GM23338 (cell line): ENCODE measurements around the gene EFCAB10. TPM values are rescaled to one million over a fixed set of nuclear protein-coding genes. Genes with fewer than 3 reads are reported as not detected.

ENCODE experiments used
- ATAC-seq: fragments of 200-7000 bp; cut with Tn5 transposase; 3 replicates; pipeline ENCODE4 v1.9.1; 2020
- DNase-seq: peaks from one replicate; pipeline ENCODE4 v3.0.0-alpha.2; 2015; ENCODE audit warnings: low spot score
- H2AFZ ChIP-seq: fragments of 200-600 bp; sonication (generic); 2 replicates; pipeline ENCODE4 v1.8.0; 2016; ENCODE audit warnings: antibody characterized with exemption, mild to moderate bottlenecking, moderate library complexity
- H3F3A ChIP-seq: fragments of 200-600 bp; sonication (generic); replicated peaks from 2 replicates; pipeline ENCODE4 v1.8.0; 2017; ENCODE audit warnings: antibody characterized with exemption, mixed run types, low read depth
- H3K27ac ChIP-seq: fragments of 200-600 bp; sonication (generic); 2 replicates; pipeline ENCODE4 v1.6.1; 2016; ENCODE audit warnings: low read depth
- H3K27me3 ChIP-seq: fragments of 200-600 bp; sonication (generic); 2 replicates; pipeline ENCODE4 v1.8.0; 2016; ENCODE audit warnings: mild to moderate bottlenecking, mixed run types, moderate library complexity; ENCODE audit not compliant: insufficient read depth
- H3K36me3 ChIP-seq: fragments of 200-600 bp; sonication (generic); 2 replicates; pipeline ENCODE4 v1.8.0; 2016; ENCODE audit warnings: mild to moderate bottlenecking; ENCODE audit not compliant: insufficient read depth
- H3K4me1 ChIP-seq: fragments of 200-600 bp; sonication (generic); 2 replicates; pipeline ENCODE4 v1.8.0; 2016; ENCODE audit warnings: mild to moderate bottlenecking, moderate library complexity; ENCODE audit not compliant: insufficient read depth
- H3K4me2 ChIP-seq: fragments of 200-600 bp; sonication (generic); 2 replicates; pipeline ENCODE4 v1.7.1; 2017; ENCODE audit warnings: mixed run types
- H3K4me3 ChIP-seq: fragments of 200-600 bp; sonication (generic); 2 replicates; pipeline ENCODE4 v1.6.1; 2016; ENCODE audit warnings: mixed run types
- H3K79me2 ChIP-seq: fragments of 200-600 bp; sonication (generic); replicated peaks from 2 replicates; pipeline ENCODE4 v1.8.0; 2017; ENCODE audit warnings: mild to moderate bottlenecking; ENCODE audit not compliant: insufficient read depth
- H3K9me2 ChIP-seq: fragments of 200-600 bp; sonication (generic); 2 replicates; pipeline ENCODE4 v1.8.0; 2017; ENCODE audit not compliant: insufficient read depth
- H4K20me1 ChIP-seq: fragments of 200-600 bp; sonication (generic); replicated peaks from 2 replicates; pipeline ENCODE4 v1.8.0; 2017; ENCODE audit warnings: mild to moderate bottlenecking; ENCODE audit not compliant: insufficient read depth
- H3K27ac Mint-ChIP-seq: 2 replicates; pipeline ENCODE4 v1.8.0; 2020; ENCODE audit warnings: inconsistent platforms, mild to moderate bottlenecking, moderate library complexity, mixed read lengths
- H3K27me3 Mint-ChIP-seq: 3 replicates; pipeline ENCODE4 v1.8.0; 2022; ENCODE audit warnings: low read depth, mild to moderate bottlenecking, moderate library complexity, mixed read lengths, inconsistent platforms; ENCODE audit not compliant: insufficient read depth, poor library complexity
- H3K36me3 Mint-ChIP-seq: 3 replicates; pipeline ENCODE4 v1.8.0; 2021; ENCODE audit warnings: low read depth, mild to moderate bottlenecking, inconsistent platforms, moderate library complexity, mixed read lengths
- H3K4me1 Mint-ChIP-seq: 3 replicates; pipeline ENCODE4 v1.8.0; 2020; ENCODE audit warnings: mild to moderate bottlenecking, inconsistent platforms, mixed read lengths
- H3K4me3 Mint-ChIP-seq: 3 replicates; pipeline ENCODE4 v1.8.0; 2021; ENCODE audit warnings: moderate library complexity, mild to moderate bottlenecking, inconsistent platforms, mixed read lengths
- H3K9me3 Mint-ChIP-seq: 3 replicates; pipeline ENCODE4 v1.8.0; 2020; ENCODE audit warnings: moderate library complexity, mild to moderate bottlenecking, inconsistent platforms, mixed read lengths
- CTCF ChIP-seq, 2 experiments: fragments of 200-600 bp in 1 of 2; sonication (generic) in 1 of 2; conservative IDR thresholded peaks; 2 replicates each; pipeline versions ENCODE4 v1.5.1 to v1.6.1; 2016 to 2017; ENCODE audit warnings: antibody characterized with exemption in 2 of 2, low read depth in 2 of 2, mild to moderate bottlenecking in 2 of 2, moderate library complexity in 1 of 2
- EZH2 ChIP-seq: fragments of 200-600 bp; sonication (generic); IDR thresholded peaks from one replicate; pipeline ENCODE4 v1.8.0; 2017; ENCODE audit warnings: antibody characterized with exemption, mild to moderate bottlenecking, low read depth; ENCODE audit not compliant: unreplicated experiment
- NANOG ChIP-seq: IDR thresholded peaks from 2 replicates; pipeline ENCODE4 v1.6.1; 2016; ENCODE audit warnings: antibody characterized with exemption, borderline replicate concordance
- POLR2AphosphoS5 ChIP-seq: IDR thresholded peaks from 2 replicates; pipeline ENCODE4 v1.6.1; 2016; ENCODE audit warnings: antibody characterized with exemption, low read depth
- ZNF462 ChIP-seq: fragments of 250-450 bp; sonication (Bioruptor Pico); IDR thresholded peaks from 2 replicates; pipeline ENCODE4 v1.5.0; 2020; ENCODE audit warnings: mild to moderate bottlenecking, moderate library complexity
- polyA plus RNA-seq: library from polyadenylated mRNA; unstranded; fragments of >200 nt; fragmentation: Nextera tagmentation; extraction: Ambion mirVana; gene quantifications from 2 replicates; pipeline ENCODE4 v1.2.1, GENCODE V29; 2016
- total RNA-seq: library from RNA; depleted of rRNA; stranded (reverse); fragments of >200 nt; shearing (Covaris generic); gene quantifications from 2 replicates; pipeline ENCODE4 v1.2.3, GENCODE V29; 2014

Gene EFCAB10
- total and polyA plus RNA-seq, 2 experiments from 2014 or later: 4.7 to 10.3 TPM

GRCh38 chr7:105590793-105591192 is 9.5 kb upstream of the EFCAB10 start (continued):
- no peak for TF ChIP-seq ZNF462 (CRISPR knock-in tag)
- TF ChIP-seq POLR2AphosphoS5: no peak
- no peak for TF ChIP-seq EZH2

- Histone ChIP-seq H3K4me3 (no peak overlapping the region), H3K4me1 (no peaks in the 10 kb centered on the region), H3K27me3 (no peaks in the 10 kb centered on the region), H3K4me2 (no peak overlapping the region), H2AFZ (peak overlapping the region; percentile 45; the same call in 1 of the 2 replicates), H3K79me2 (no peaks in the 10 kb centered on the region), H4K20me1 (no peaks in the 10 kb centered on the region), H3K9me2 (peaks cover 3% of the 10 kb centered on the region; the same call in 1 of the 2 replicates), H3F3A (no peaks in the 10 kb centered on the region; the same call in 1 of the 2 replicates), H3K36me3 (no peaks in the 10 kb centered on the region), H3K27ac (no peak overlapping the region)
- Mint-ChIP-seq H3K9me3 (peaks cover 4% of the 10 kb centered on the region), H3K4me3 (no peak overlapping the region), H3K27ac (no peak overlapping the region), H3K36me3 (peaks cover 3% of the 10 kb centered on the region; the same call in 2 of the 3 replicates), H3K27me3 (peaks cover 2% of the 10 kb centered on the region), H3K4me1 (peaks cover 11% of the 10 kb centered on the region)
- ATAC-seq: peak; percentile 96
- peak; percentile 89 for DNase-seq
- TF ChIP-seq NANOG (no peak), CTCF (conservative IDR thresholded peaks at IDR 0.05; ENCODE audit: low read depth in 2 of 2) (peak; percentile 74 to 94)
Measured at GRCh38 chr7:105589356-105590077, 8.2 kb upstream of the EFCAB10 start.
